SK-N-SH treated with all-trans-retinoic acid at 6 μM for 48 hours (cell line): ENCODE measurements around the gene SLC27A5.

Source experiments
- ATAC-seq: fragments of 200-7000 bp; cut with Tn5 transposase; 3 replicates; pipeline ENCODE4 v1.9.1; 2020; ENCODE audit warnings: mild to moderate bottlenecking, moderate library complexity
- ARNTL ChIP-seq: fragments of 450-650 bp; formaldehyde crosslinking; IDR thresholded peaks from 2 replicates; pipeline ENCODE4 v1.5.0; 2020; ENCODE audit warnings: low read depth, mild to moderate bottlenecking, moderate library complexity, borderline replicate concordance
- BACH2 ChIP-seq: fragments of 250-450 bp; sonication (Bioruptor Pico); IDR thresholded peaks from 2 replicates; pipeline ENCODE4 v1.9.0; 2021; ENCODE audit warnings: mild to moderate bottlenecking, borderline replicate concordance
- CSDC2 ChIP-seq: fragments of 250-450 bp; sonication (Bioruptor Pico); IDR thresholded peaks from 2 replicates; pipeline ENCODE4 v1.5.0; 2020; ENCODE audit warnings: mild to moderate bottlenecking, moderate library complexity
- ESRRG ChIP-seq: fragments of 250-450 bp; sonication (Bioruptor Pico); IDR thresholded peaks from 2 replicates; pipeline ENCODE4 v1.6.1; 2021; ENCODE audit warnings: mild to moderate bottlenecking
- GLIS3 ChIP-seq: fragments of 250-450 bp; sonication (Bioruptor Pico); IDR thresholded peaks from 2 replicates; pipeline ENCODE4 v1.5.0; 2020; ENCODE audit warnings: mild to moderate bottlenecking, moderate library complexity
- ISL1 ChIP-seq: fragments of 250-450 bp; sonication (Bioruptor Pico); IDR thresholded peaks from 2 replicates; pipeline ENCODE4 v2.1.2; 2022; ENCODE audit warnings: mild to moderate bottlenecking, moderate library complexity
- OSR1 ChIP-seq: fragments of 250-450 bp; sonication (Bioruptor Pico); IDR thresholded peaks from 2 replicates; pipeline ENCODE4 v1.8.0; 2022; ENCODE audit warnings: moderate library complexity, mild to moderate bottlenecking, inconsistent platforms
- PPARA ChIP-seq: fragments of 250-450 bp; sonication (Bioruptor Pico); IDR thresholded peaks from 2 replicates; pipeline ENCODE4 v1.5.0; 2020; ENCODE audit warnings: mild to moderate bottlenecking, borderline replicate concordance
- RARB ChIP-seq: fragments of 250-450 bp; sonication (Bioruptor Pico); IDR thresholded peaks from 2 replicates; pipeline ENCODE4 v1.8.0; 2021; ENCODE audit warnings: mild to moderate bottlenecking, moderate library complexity
- SNAI2 ChIP-seq: fragments of 250-450 bp; sonication (Bioruptor Pico); IDR thresholded peaks from 2 replicates; pipeline ENCODE4 v1.5.0; 2020; ENCODE audit warnings: mild to moderate bottlenecking, moderate library complexity
- TCF4 ChIP-seq: fragments of 250-450 bp; sonication (Bioruptor Pico); IDR thresholded peaks from 2 replicates; pipeline ENCODE4 v1.8.0; 2021; ENCODE audit warnings: mild to moderate bottlenecking, moderate library complexity, borderline replicate concordance
- ZC3H10 ChIP-seq: fragments of 250-450 bp; sonication (Bioruptor Pico); IDR thresholded peaks from 2 replicates; pipeline ENCODE4 v1.5.1; 2021; ENCODE audit warnings: mild to moderate bottlenecking, moderate library complexity
- ZFP30 ChIP-seq: fragments of 450-650 bp; formaldehyde crosslinking; IDR thresholded peaks from 2 replicates; pipeline ENCODE4 v1.5.0; 2022; ENCODE audit warnings: mild to moderate bottlenecking, moderate library complexity
- ZNF565 ChIP-seq: fragments of 450-650 bp; formaldehyde crosslinking; conservative IDR thresholded peaks from 2 replicates; pipeline ENCODE4 v1.5.0; 2020; ENCODE audit warnings: low read depth, mild to moderate bottlenecking, moderate library complexity
- ZNF8 ChIP-seq: fragments of 450-650 bp; formaldehyde crosslinking; IDR thresholded peaks from 2 replicates; pipeline ENCODE4 v1.5.0; 2020; ENCODE audit warnings: mild to moderate bottlenecking, moderate library complexity
- TF ChIP-seq, protein P1 (sequence below): fragments of 250-450 bp; sonication (Bioruptor Pico); IDR thresholded peaks from 2 replicates; pipeline ENCODE4 v1.8.0; 2020; ENCODE audit warnings: mild to moderate bottlenecking, moderate library complexity, borderline replicate concordance
- TF ChIP-seq, protein P2 (sequence below): fragments of 250-450 bp; sonication (Bioruptor Pico); IDR thresholded peaks from 2 replicates; pipeline ENCODE4 v1.5.0; 2020; ENCODE audit warnings: mild to moderate bottlenecking, moderate library complexity
- TF ChIP-seq, protein P3 (sequence below): fragments of 250-450 bp; sonication (Bioruptor Pico); IDR thresholded peaks from 2 replicates; pipeline ENCODE4 v1.8.0; 2021; ENCODE audit warnings: low read depth, mild to moderate bottlenecking, moderate library complexity, borderline replicate concordance
- TF ChIP-seq, protein P4 (sequence below): fragments of 250-450 bp; sonication (Bioruptor Pico); IDR thresholded peaks from 2 replicates; pipeline ENCODE4 v1.5.1; 2021; ENCODE audit warnings: mild to moderate bottlenecking, moderate library complexity
- TF ChIP-seq, protein P5 (sequence below): fragments of 250-450 bp; sonication (Bioruptor Pico); IDR thresholded peaks from 2 replicates; pipeline ENCODE4 v1.5.1; 2020; ENCODE audit warnings: low read depth, mild to moderate bottlenecking, moderate library complexity

SLC27A5 gene

DNA sequence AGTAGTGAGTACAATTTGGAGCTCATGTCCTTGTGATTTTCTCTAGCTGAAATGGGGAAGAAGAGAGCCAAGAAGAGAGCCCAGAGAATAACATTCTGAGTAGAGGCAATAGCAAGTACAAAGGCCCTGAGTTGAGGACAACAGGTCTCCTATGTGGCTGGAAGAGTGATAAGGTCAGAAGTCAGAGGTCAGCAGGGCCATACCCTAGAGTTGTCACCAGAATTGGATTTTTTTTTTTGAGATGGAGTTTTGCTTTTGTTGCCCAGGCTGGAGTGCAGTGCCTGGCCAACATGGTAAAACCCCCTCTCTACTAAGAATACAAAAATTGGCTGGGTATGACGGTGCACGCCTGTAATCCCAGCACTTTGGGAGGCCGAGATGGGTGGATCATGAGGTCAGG is 24.1 kb upstream of the SLC27A5 start:
- TF ChIP-seq, protein P1, sequence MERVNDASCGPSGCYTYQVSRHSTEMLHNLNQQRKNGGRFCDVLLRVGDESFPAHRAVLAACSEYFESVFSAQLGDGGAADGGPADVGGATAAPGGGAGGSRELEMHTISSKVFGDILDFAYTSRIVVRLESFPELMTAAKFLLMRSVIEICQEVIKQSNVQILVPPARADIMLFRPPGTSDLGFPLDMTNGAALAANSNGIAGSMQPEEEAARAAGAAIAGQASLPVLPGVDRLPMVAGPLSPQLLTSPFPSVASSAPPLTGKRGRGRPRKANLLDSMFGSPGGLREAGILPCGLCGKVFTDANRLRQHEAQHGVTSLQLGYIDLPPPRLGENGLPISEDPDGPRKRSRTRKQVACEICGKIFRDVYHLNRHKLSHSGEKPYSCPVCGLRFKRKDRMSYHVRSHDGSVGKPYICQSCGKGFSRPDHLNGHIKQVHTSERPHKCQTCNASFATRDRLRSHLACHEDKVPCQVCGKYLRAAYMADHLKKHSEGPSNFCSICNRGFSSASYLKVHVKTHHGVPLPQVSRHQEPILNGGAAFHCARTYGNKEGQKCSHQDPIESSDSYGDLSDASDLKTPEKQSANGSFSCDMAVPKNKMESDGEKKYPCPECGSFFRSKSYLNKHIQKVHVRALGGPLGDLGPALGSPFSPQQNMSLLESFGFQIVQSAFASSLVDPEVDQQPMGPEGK, result no peak
- ATAC-seq, result no peak

DNA sequence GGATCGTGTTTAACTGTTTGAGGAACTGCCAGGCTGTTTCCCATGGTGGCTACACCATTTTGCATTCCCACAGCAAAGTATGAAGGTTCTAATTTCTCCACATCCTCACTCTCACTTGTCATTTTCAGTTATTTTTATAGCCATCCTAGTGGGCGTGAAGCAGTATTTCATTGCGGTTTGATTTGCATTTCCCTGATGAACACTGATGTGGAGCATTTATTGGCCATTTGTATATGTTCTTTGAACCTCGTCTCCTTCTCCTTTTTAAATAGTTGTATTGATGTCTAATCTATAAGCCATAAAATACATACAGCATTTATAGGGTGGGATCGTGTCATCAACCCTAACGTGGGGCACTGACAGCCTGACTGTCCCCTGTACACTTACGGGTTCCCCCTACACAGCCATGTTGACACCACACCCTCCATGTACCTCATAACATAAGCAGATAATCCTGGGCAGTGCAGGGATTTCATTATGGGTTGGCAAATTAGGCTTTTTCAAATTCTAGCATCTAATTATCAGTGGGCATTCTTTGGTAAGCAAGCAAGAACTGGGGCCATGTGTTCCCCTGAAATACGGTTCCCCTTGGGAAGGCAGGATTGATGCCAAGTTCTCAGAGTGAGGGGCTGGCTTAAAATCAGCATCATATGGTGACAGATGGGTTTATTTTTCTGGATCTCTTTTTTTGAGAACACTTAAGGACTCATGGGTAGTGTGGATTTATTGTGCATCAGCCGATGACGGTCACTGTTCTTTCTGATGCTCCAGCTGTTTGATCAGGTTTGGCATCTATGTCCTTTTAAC is 19.4 kb upstream of the SLC27A5 start:
- TF ChIP-seq BACH2 (CRISPR knock-in tag), result no peak
- no peak for TF ChIP-seq ARNTL (CRISPR knock-in tag)
- TF ChIP-seq ZFP30 (CRISPR knock-in tag), result no peak
- TF ChIP-seq, protein P1, result no peak
- no peak for TF ChIP-seq ZNF8 (CRISPR knock-in tag)
- TF ChIP-seq, protein P2, sequence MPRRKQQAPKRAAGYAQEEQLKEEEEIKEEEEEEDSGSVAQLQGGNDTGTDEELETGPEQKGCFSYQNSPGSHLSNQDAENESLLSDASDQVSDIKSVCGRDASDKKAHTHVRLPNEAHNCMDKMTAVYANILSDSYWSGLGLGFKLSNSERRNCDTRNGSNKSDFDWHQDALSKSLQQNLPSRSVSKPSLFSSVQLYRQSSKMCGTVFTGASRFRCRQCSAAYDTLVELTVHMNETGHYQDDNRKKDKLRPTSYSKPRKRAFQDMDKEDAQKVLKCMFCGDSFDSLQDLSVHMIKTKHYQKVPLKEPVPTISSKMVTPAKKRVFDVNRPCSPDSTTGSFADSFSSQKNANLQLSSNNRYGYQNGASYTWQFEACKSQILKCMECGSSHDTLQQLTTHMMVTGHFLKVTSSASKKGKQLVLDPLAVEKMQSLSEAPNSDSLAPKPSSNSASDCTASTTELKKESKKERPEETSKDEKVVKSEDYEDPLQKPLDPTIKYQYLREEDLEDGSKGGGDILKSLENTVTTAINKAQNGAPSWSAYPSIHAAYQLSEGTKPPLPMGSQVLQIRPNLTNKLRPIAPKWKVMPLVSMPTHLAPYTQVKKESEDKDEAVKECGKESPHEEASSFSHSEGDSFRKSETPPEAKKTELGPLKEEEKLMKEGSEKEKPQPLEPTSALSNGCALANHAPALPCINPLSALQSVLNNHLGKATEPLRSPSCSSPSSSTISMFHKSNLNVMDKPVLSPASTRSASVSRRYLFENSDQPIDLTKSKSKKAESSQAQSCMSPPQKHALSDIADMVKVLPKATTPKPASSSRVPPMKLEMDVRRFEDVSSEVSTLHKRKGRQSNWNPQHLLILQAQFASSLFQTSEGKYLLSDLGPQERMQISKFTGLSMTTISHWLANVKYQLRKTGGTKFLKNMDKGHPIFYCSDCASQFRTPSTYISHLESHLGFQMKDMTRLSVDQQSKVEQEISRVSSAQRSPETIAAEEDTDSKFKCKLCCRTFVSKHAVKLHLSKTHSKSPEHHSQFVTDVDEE, result no peak
- TF ChIP-seq, protein P3, sequence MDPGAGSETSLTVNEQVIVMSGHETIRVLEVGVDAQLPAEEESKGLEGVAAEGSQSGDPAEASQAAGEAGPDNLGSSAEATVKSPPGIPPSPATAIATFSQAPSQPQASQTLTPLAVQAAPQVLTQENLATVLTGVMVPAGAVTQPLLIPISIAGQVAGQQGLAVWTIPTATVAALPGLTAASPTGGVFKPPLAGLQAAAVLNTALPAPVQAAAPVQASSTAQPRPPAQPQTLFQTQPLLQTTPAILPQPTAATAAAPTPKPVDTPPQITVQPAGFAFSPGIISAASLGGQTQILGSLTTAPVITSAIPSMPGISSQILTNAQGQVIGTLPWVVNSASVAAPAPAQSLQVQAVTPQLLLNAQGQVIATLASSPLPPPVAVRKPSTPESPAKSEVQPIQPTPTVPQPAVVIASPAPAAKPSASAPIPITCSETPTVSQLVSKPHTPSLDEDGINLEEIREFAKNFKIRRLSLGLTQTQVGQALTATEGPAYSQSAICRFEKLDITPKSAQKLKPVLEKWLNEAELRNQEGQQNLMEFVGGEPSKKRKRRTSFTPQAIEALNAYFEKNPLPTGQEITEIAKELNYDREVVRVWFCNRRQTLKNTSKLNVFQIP (CRISPR knock-in tag), result no peak
- no peak for TF ChIP-seq TCF4 (CRISPR knock-in tag)
- no peak for TF ChIP-seq ESRRG (CRISPR knock-in tag)
- TF ChIP-seq ZC3H10 (CRISPR knock-in tag), result no peak
- TF ChIP-seq, protein P4, sequence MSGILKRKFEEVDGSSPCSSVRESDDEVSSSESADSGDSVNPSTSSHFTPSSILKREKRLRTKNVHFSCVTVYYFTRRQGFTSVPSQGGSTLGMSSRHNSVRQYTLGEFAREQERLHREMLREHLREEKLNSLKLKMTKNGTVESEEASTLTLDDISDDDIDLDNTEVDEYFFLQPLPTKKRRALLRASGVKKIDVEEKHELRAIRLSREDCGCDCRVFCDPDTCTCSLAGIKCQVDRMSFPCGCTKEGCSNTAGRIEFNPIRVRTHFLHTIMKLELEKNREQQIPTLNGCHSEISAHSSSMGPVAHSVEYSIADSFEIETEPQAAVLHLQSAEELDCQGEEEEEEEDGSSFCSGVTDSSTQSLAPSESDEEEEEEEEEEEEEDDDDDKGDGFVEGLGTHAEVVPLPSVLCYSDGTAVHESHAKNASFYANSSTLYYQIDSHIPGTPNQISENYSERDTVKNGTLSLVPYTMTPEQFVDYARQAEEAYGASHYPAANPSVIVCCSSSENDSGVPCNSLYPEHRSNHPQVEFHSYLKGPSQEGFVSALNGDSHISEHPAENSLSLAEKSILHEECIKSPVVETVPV (CRISPR knock-in tag), result no peak
- TF ChIP-seq, protein P5, sequence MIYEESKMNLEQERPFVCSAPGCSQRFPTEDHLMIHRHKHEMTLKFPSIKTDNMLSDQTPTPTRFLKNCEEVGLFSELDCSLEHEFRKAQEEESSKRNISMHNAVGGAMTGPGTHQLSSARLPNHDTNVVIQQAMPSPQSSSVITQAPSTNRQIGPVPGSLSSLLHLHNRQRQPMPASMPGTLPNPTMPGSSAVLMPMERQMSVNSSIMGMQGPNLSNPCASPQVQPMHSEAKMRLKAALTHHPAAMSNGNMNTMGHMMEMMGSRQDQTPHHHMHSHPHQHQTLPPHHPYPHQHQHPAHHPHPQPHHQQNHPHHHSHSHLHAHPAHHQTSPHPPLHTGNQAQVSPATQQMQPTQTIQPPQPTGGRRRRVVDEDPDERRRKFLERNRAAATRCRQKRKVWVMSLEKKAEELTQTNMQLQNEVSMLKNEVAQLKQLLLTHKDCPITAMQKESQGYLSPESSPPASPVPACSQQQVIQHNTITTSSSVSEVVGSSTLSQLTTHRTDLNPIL (CRISPR knock-in tag), result no peak
- no peak for TF ChIP-seq OSR1
- no peak for TF ChIP-seq RARB (CRISPR knock-in tag)
- TF ChIP-seq ISL1 (CRISPR knock-in tag), result no peak
- TF ChIP-seq CSDC2 (CRISPR knock-in tag), result no peak
- TF ChIP-seq GLIS3 (CRISPR knock-in tag), result no peak
- TF ChIP-seq ZNF565 (CRISPR knock-in tag), result no peak
- no peak for TF ChIP-seq SNAI2
- no peak for TF ChIP-seq PPARA
- ATAC-seq, result no peak
